ENCODE results near the gene CD209.

The CD209 gene

DNA sequence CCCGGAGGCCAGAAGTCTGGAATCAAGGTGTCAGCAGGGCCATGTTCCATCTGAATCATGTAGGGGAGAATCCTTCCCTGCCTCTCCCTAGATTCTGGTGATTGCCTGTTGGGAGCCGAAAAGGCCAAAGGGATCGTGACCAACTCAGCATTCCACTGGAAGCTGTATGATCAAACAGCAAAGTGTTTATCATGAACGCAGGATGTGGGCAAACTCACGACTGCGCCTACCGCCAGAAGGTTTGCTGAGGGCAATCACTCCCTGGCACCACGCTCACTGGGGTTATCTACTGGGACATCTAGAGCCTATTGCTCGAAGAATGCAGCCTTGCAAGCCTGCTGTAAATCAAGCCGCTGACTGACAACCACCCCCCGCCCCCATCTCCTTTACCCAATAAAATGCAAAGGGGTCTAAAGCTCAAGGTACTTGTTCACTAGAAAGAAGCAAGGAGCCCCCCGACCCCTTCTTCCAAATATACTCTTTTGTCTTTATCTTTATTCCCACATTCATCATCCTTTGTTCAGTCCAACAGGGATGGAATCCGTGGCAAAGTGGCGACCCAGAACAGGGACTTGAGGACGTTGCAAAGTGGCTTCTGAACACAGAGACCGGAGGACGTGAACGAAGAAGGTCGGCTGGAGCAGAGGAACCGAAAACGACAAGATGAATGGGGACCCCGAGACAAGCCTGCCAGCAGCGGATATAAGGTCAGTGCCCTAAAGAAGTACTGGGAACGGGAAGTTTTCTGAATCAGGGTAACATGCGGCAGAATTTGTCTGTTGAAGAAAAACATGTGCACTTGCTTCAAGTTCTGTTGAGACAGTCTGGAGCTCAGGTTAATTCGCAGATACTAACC, 32.5 kb upstream of the CD209 start:
- TF ChIP-seq FOXP2 (optimal IDR thresholded peaks at IDR 0.05; ENCODE audit: borderline replicate concordance, extremely low read depth, extremely low read length, insufficient read depth) = no peak
- TF ChIP-seq REST (IDR thresholded peaks at IDR 0.05; ENCODE audit: insufficient read depth in 1 of 2, low read depth in 2 of 2, low read length in 2 of 2) = no peak
- no peak for TF ChIP-seq SIN3A (IDR thresholded peaks at IDR 0.05; ENCODE audit: borderline replicate concordance, insufficient read depth, low read length)
- TF ChIP-seq TAF1 (IDR thresholded peaks at IDR 0.05; ENCODE audit: borderline replicate concordance, insufficient read depth, low read length) = no peak
- TF ChIP-seq POLR2AphosphoS5 (IDR thresholded peaks at IDR 0.05; ENCODE audit: low read depth, low read length) = no peak

DNA sequence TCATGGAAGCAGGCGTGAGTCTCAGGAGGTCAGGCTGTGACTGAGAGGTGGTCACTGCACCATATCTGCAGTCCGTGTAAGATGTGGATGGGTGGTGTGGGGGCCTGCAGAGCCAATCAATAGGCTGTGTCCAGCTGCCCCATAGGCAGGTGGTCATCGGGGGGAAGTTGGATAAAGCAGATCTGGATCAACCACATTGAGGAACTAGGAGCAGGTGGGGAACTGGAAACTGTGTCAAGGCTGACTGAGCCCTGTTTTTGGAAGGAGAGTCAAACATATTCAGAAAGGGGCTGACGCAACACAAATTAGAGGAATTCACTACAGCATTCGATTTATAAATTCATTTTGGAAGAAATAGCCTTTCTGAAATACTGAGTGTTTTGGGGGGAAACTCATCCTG, 30.7 kb upstream of the CD209 start:
- TF ChIP-seq POLR2AphosphoS5 (IDR thresholded peaks at IDR 0.05; ENCODE audit: low read depth, low read length) (no peak), TAF1 (IDR thresholded peaks at IDR 0.05; ENCODE audit: borderline replicate concordance, insufficient read depth, low read length) (no peak), FOXP2 (optimal IDR thresholded peaks at IDR 0.05; ENCODE audit: borderline replicate concordance, extremely low read depth, extremely low read length, insufficient read depth) (no peak), REST (IDR thresholded peaks at IDR 0.05; ENCODE audit: insufficient read depth in 1 of 2, low read depth in 2 of 2, low read length in 2 of 2) (no peak), SIN3A (IDR thresholded peaks at IDR 0.05; ENCODE audit: borderline replicate concordance, insufficient read depth, low read length) (no peak)

DNA sequence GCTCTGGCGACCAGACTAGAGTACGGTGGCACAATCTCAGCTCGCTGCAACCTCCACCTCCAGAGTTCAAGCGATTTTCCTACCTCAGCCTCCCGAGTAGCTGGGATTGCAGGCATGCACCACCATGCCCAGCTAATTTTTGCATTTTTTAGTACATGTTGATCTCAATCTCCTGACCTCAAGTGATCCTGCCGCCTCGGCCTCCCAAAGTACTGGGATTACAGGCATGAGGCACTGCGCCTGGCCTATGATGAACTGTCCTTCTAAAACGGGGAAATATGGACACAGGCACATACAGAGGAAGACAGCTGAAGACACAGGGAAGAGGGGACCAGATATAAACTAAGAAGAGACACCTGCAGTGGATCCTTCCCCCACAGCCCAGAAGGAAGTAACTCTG, 28.4 kb upstream of the CD209 start:
- TF ChIP-seq FOXP2 (optimal IDR thresholded peaks at IDR 0.05; ENCODE audit: borderline replicate concordance, extremely low read depth, extremely low read length, insufficient read depth) (no peak), TAF1 (IDR thresholded peaks at IDR 0.05; ENCODE audit: borderline replicate concordance, insufficient read depth, low read length) (no peak), SIN3A (IDR thresholded peaks at IDR 0.05; ENCODE audit: borderline replicate concordance, insufficient read depth, low read length) (no peak), POLR2AphosphoS5 (IDR thresholded peaks at IDR 0.05; ENCODE audit: low read depth, low read length) (no peak), REST (IDR thresholded peaks at IDR 0.05; ENCODE audit: insufficient read depth in 1 of 2, low read depth in 2 of 2, low read length in 2 of 2) (no peak)

GRCh38 chr19:7773841-7774240, 26.5 kb upstream of the CD209 start:
- no peak for TF ChIP-seq FOXP2 (optimal IDR thresholded peaks at IDR 0.05; ENCODE audit: borderline replicate concordance, extremely low read depth, extremely low read length, insufficient read depth)
- no peak for TF ChIP-seq POLR2AphosphoS5 (IDR thresholded peaks at IDR 0.05; ENCODE audit: low read depth, low read length)
- no peak for TF ChIP-seq TAF1 (IDR thresholded peaks at IDR 0.05; ENCODE audit: borderline replicate concordance, insufficient read depth, low read length)
- TF ChIP-seq SIN3A (IDR thresholded peaks at IDR 0.05; ENCODE audit: borderline replicate concordance, insufficient read depth, low read length) = no peak
- TF ChIP-seq REST (IDR thresholded peaks at IDR 0.05; ENCODE audit: insufficient read depth in 1 of 2, low read depth in 2 of 2, low read length in 2 of 2) = no peak

Data from PFSK-1 (cell line).